H1 (cell line): Measurements from ENCODE around the gene ITPR3. TPM values are rescaled to one million over a fixed set of nuclear protein-coding genes. Genes with fewer than 3 reads are reported as not detected.

Source experiments
- CTCF ChIA-PET: fragments of 300-600 bp; sonication (Branson Sonifier 250); formaldehyde crosslinking; loops from one replicate; lab custom pipeline; 2021; ENCODE audit not compliant: partially characterized antibody; lab: Charles Lee
- POLR2A ChIA-PET: fragments of 300-600 bp; sonication (Branson Sonifier 250); formaldehyde crosslinking; loops from one replicate; lab custom pipeline; 2021; ENCODE audit warnings: inconsistent platforms; ENCODE audit not compliant: partially characterized antibody; lab: Charles Lee
- DNase-seq, 2 experiments: peaks; one replicate each; pipeline versions ENCODE4 v3.0.0 to v3.0.0-alpha.2; 2010 to 2022; ENCODE audit warnings: low spot score in 2 of 2, low read depth in 1 of 2, mixed read lengths in 1 of 2
- FAIRE-seq: peaks from 2 replicates; lab custom pipeline; 2011; peaks lifted over from hg19 to GRCh38; lab: Jason Lieb, UNC
- H2AFZ ChIP-seq: 2 replicates; pipeline ENCODE4 v1.8.1; 2012; ENCODE audit warnings: low read length, inconsistent platforms
- H2AK5ac ChIP-seq: 2 replicates; pipeline ENCODE4 v1.6.1; 2013; ENCODE audit warnings: low read depth, low read length
- H2BK120ac ChIP-seq: replicated peaks from 2 replicates; pipeline ENCODE3; 2013; ENCODE audit warnings: low read depth, low read length, inconsistent platforms
- H2BK12ac ChIP-seq: 2 replicates; pipeline ENCODE4 v1.6.1; 2013; ENCODE audit warnings: low read depth, low read length
- H2BK15ac ChIP-seq: 2 replicates; pipeline ENCODE4 v1.6.1; 2013; ENCODE audit warnings: low read length
- H2BK20ac ChIP-seq: 2 replicates; pipeline ENCODE4 v1.6.1; 2013; ENCODE audit warnings: low read length
- H2BK5ac ChIP-seq: 2 replicates; pipeline ENCODE4 v1.6.1; 2013; ENCODE audit warnings: low read depth, low read length
- H3K14ac ChIP-seq: 2 replicates; pipeline ENCODE4 v1.6.1; 2013; ENCODE audit warnings: inconsistent platforms; ENCODE audit not compliant: insufficient read length
- H3K18ac ChIP-seq: 2 replicates; pipeline ENCODE4 v1.6.1; 2013; ENCODE audit warnings: low read length; ENCODE audit errors: extremely low read depth
- H3K23ac ChIP-seq: 2 replicates; pipeline ENCODE4 v1.6.1; 2013; ENCODE audit warnings: inconsistent platforms; ENCODE audit not compliant: insufficient read length
- H3K23me2 ChIP-seq: 2 replicates; pipeline ENCODE4 v1.6.1; 2013; ENCODE audit warnings: low read depth, low read length
- H3K27ac ChIP-seq: 2 replicates; pipeline ENCODE4 v1.6.1; 2011; ENCODE audit warnings: low read depth, low read length, inconsistent platforms
- H3K27me3 ChIP-seq, 4 experiments: replicated peaks in 1 of 4; 1 replicate in 1 of 4; 2 replicates in 3 of 4; pipeline versions ENCODE4 v1.6.1 to v1.8.1; 2011 to 2013; ENCODE audit warnings: low read length in 3 of 4, mild to moderate bottlenecking in 3 of 4, inconsistent platforms in 2 of 4, mixed read lengths in 2 of 4, moderate library complexity in 1 of 4; ENCODE audit not compliant: control insufficient read depth in 3 of 4, insufficient read depth in 3 of 4; ENCODE audit errors: extremely low read depth in 1 of 4
- H3K36me3 ChIP-seq, 4 experiments: 2 replicates each; pipeline versions ENCODE4 v1.6.1 to v1.8.1; 2011 to 2013; ENCODE audit warnings: mild to moderate bottlenecking in 4 of 4, low read length in 3 of 4, moderate library complexity in 2 of 4, control low read depth in 1 of 4, inconsistent platforms in 1 of 4; ENCODE audit not compliant: insufficient read depth in 4 of 4, control insufficient read depth in 2 of 4
- H3K4ac ChIP-seq: replicated peaks from 2 replicates; pipeline ENCODE3; 2013; ENCODE audit warnings: low read length, low read depth, mixed read lengths, inconsistent platforms; ENCODE audit not compliant: insufficient read length
- H3K4me1 ChIP-seq, 4 experiments: replicated peaks in 1 of 4; 1 replicate in 1 of 4; 2 replicates in 3 of 4; pipeline versions ENCODE4 v1.6.1 to v1.8.1; 2011 to 2013; ENCODE audit warnings: low read length in 3 of 4, inconsistent platforms in 2 of 4, mixed read lengths in 1 of 4; ENCODE audit not compliant: insufficient read depth in 4 of 4, control insufficient read depth in 3 of 4
- H3K4me2 ChIP-seq, 2 experiments: 2 replicates each; pipeline versions ENCODE4 v1.6.1 to v1.8.1; 2011 to 2013; ENCODE audit warnings: low read depth in 2 of 2, low read length in 2 of 2, control low read depth in 1 of 2, inconsistent platforms in 1 of 2, mild to moderate bottlenecking in 1 of 2; ENCODE audit not compliant: insufficient read depth in 1 of 2
- H3K4me3 ChIP-seq, 4 experiments: fragments of 200-600, 300-600 bp in 1 of 4; sonication (generic), shearing (Covaris generic), sonication (Bioruptor Twin) in 1 of 4; 2 replicates each; pipeline versions ENCODE4 v1.5.1 to v1.8.1; 2011 to 2016; ENCODE audit warnings: low read length in 4 of 4, low read depth in 3 of 4, control low read depth in 2 of 4, inconsistent platforms in 2 of 4, mild to moderate bottlenecking in 2 of 4, mixed read lengths in 1 of 4, moderate library complexity in 1 of 4; ENCODE audit not compliant: insufficient read depth in 2 of 4; ENCODE audit errors: extremely low read depth in 1 of 4
- H3K56ac ChIP-seq: replicated peaks from 2 replicates; pipeline ENCODE3; 2013; ENCODE audit warnings: low read depth, mild to moderate bottlenecking, mixed read lengths, low read length, inconsistent platforms; ENCODE audit not compliant: insufficient read length
- H3K79me1 ChIP-seq: 2 replicates; pipeline ENCODE4 v1.6.1; 2013; ENCODE audit warnings: low read depth, low read length, control low read depth
- H3K79me2 ChIP-seq, 2 experiments: 2 replicates each; pipeline versions ENCODE4 v1.6.1 to v1.8.1; 2012 to 2013; ENCODE audit warnings: low read length in 2 of 2, mild to moderate bottlenecking in 2 of 2, inconsistent platforms in 1 of 2; ENCODE audit not compliant: insufficient read depth in 2 of 2, control insufficient read depth in 1 of 2
- H3K9ac ChIP-seq, 4 experiments: replicated peaks in 1 of 4; 1 replicate in 1 of 4; 2 replicates in 3 of 4; pipeline versions ENCODE4 v1.6.1 to v1.8.1; 2011 to 2013; ENCODE audit warnings: low read depth in 3 of 4, low read length in 3 of 4, control low read depth in 2 of 4, mild to moderate bottlenecking in 2 of 4, moderate library complexity in 2 of 4, inconsistent platforms in 1 of 4; ENCODE audit errors: extremely low read depth in 1 of 4
- H3K9me3 ChIP-seq, 2 experiments: 2 replicates each; pipeline versions ENCODE4 v1.6.1 to v1.8.1; 2012 to 2013; ENCODE audit warnings: mild to moderate bottlenecking in 2 of 2, moderate library complexity in 2 of 2, control low read depth in 1 of 2, inconsistent platforms in 1 of 2, low read depth in 1 of 2, low read length in 1 of 2, mixed read lengths in 1 of 2; ENCODE audit not compliant: insufficient read depth in 2 of 2
- H4K20me1 ChIP-seq, 2 experiments: replicated peaks in 1 of 2; 2 replicates each; pipeline versions ENCODE3 to v1.8.1; 2011 to 2013; ENCODE audit warnings: inconsistent platforms in 2 of 2, low read length in 2 of 2, mild to moderate bottlenecking in 1 of 2; ENCODE audit not compliant: insufficient read depth in 2 of 2, control insufficient read depth in 1 of 2
- H4K5ac ChIP-seq: 2 replicates; pipeline ENCODE4 v1.6.1; 2013; ENCODE audit warnings: low read length, low read depth, mixed read lengths, inconsistent platforms; ENCODE audit not compliant: insufficient read length
- H4K8ac ChIP-seq: 2 replicates; pipeline ENCODE4 v1.8.0; 2013; ENCODE audit warnings: mild to moderate bottlenecking, moderate library complexity, low read length, inconsistent platforms; ENCODE audit not compliant: insufficient read depth; ENCODE audit errors: extremely low read depth
- H4K91ac ChIP-seq: replicated peaks from 2 replicates; pipeline ENCODE3; 2013; ENCODE audit warnings: low read length, mixed read lengths, inconsistent platforms; ENCODE audit not compliant: insufficient read length
- ATF2 ChIP-seq: IDR thresholded peaks from 2 replicates; pipeline ENCODE4 v1.6.1; 2012; ENCODE audit warnings: low read length, inconsistent platforms
- BCL11A ChIP-seq, 2 experiments: IDR thresholded peaks; one replicate each; pipeline ENCODE4 v1.6.1; 2011; ENCODE audit warnings: low read depth in 2 of 2, low read length in 2 of 2, mild to moderate bottlenecking in 2 of 2
- CHD1 ChIP-seq: IDR thresholded peaks from 2 replicates; pipeline ENCODE4 v1.6.1; 2012; ENCODE audit warnings: low read depth, low read length, improper control_type of control experiment
- EZH2 ChIP-seq: fragments of 200-600 bp; sonication (generic); IDR thresholded peaks from 2 replicates; pipeline ENCODE4 v1.7.1; 2012; ENCODE audit warnings: low read depth, mild to moderate bottlenecking, moderate library complexity, low read length, inconsistent platforms; ENCODE audit not compliant: severe bottlenecking
- FOSL1 ChIP-seq: IDR thresholded peaks from 2 replicates; pipeline ENCODE4 v1.6.1; 2011; ENCODE audit warnings: mild to moderate bottlenecking, low read depth, low read length, moderate library complexity; ENCODE audit not compliant: insufficient read depth
- HDAC2 ChIP-seq, 2 experiments: fragments of 300-600 bp in 1 of 2; sonication (generic) in 1 of 2; IDR thresholded peaks; 2 replicates each; pipeline ENCODE4 v1.6.1; 2011 to 2012; ENCODE audit warnings: low read depth in 2 of 2, low read length in 2 of 2, mild to moderate bottlenecking in 2 of 2, moderate library complexity in 2 of 2, borderline replicate concordance in 1 of 2, inconsistent platforms in 1 of 2
- KDM4A ChIP-seq: IDR thresholded peaks from one replicate; pipeline ENCODE4 v1.7.1; 2012; ENCODE audit warnings: low read depth, mild to moderate bottlenecking, moderate library complexity, low read length, inconsistent platforms; ENCODE audit not compliant: severe bottlenecking
- NANOG ChIP-seq: IDR thresholded peaks from 2 replicates; pipeline ENCODE4 v1.6.1; 2011; ENCODE audit warnings: low read length, low read depth, mild to moderate bottlenecking, inconsistent platforms; ENCODE audit not compliant: insufficient read depth, poor library complexity, severe bottlenecking
- RAD21 ChIP-seq, 2 experiments: IDR thresholded peaks in 1 of 2; conservative IDR thresholded peaks in 1 of 2; 2 replicates each; pipeline ENCODE4 v1.6.1; 2011; ENCODE audit warnings: low read depth in 2 of 2, low read length in 2 of 2, improper control_type of control experiment in 1 of 2, inconsistent platforms in 1 of 2, mild to moderate bottlenecking in 1 of 2, moderate library complexity in 1 of 2
- SIRT6 ChIP-seq: IDR thresholded peaks from one replicate; pipeline ENCODE4 v1.7.1; 2012; ENCODE audit warnings: low read length, inconsistent platforms
- WGBS, 2 experiments: shearing (Covaris generic) in 1 of 2; methylation state at CpG; one replicate each; pipeline versions ENCODE4 v1.1.6 to v1.1.7; 2013 to 2015; ENCODE audit warnings: low lambda C conversion rate in 2 of 2, mixed read lengths in 2 of 2, inconsistent platforms in 1 of 2, low coverage in 1 of 2, missing lambda C conversion rate in 1 of 2; ENCODE audit not compliant: insufficient replicate concordance in 2 of 2, insufficient coverage in 1 of 2, insufficient read length in 1 of 2; ENCODE audit errors: extremely low coverage in 1 of 2, missing lambda C conversion rate in 1 of 2; 5-methylcytosine and 5-hydroxymethylcytosine counted together
- polyA plus RNA-seq, 7 experiments: library from polyadenylated mRNA; depleted of rRNA in 3 of 7; stranded (reverse) in 5 of 7; unstranded in 2 of 7; fragments of >200 nt in 5 of 7; fragments of 200-250 nt in 2 of 7; gene quantifications; 1 replicate in 5 of 7; 2 replicates in 1 of 7; 4 replicates in 1 of 7; pipeline versions ENCODE4 v1.2.1 to v1.2.3, GENCODE V29; 2011 to 2013; ENCODE audit warnings: missing spikeins in 2 of 7, mixed read lengths in 2 of 7
- total RNA-seq: library from RNA; stranded (reverse); fragmentation: NEBNext Ultra II Directional; extraction: Animal tissue kit (Norgen Biotek cat#: 25700); gene quantifications from 2 replicates; pipeline ENCODE4 v1.2.1, GENCODE V29; 2021

The ITPR3 gene
- total and polyA plus RNA-seq, 2 of the 8 experiments (the other 6 are each of a cell fraction or from before 2014, with no cell fraction given) = 29.1 to 45.7 TPM

- Histone ChIP-seq H2AFZ (no peak overlapping the region), H2BK120ac (no peak overlapping the region), H3K4me3 (no peak overlapping the region), H2BK15ac (peak overlapping the region; percentile 74; the same call in 1 of the 2 replicates), H4K8ac (no peak overlapping the region), H3K23ac (no peak overlapping the region), H3K79me2 (no peaks in the 10 kb centered on the region), H3K9me3 (peaks cover 3 to 7% of the 10 kb centered on the region in 2 experiments; a peak in 1 of 4 replicates), H2AK5ac (no peak overlapping the region), H3K36me3 (no peaks in the 10 kb centered on the region), H2BK5ac (peak overlapping the region; percentile 54; the same call in 1 of the 2 replicates), H4K5ac (no peak overlapping the region), H2BK12ac (peak overlapping the region; percentile 90; the same call in 1 of the 2 replicates), H3K4me2 (0 out of 4 replicates have a peak overlapping the region, but pooled peaks of 1 of the 2 experiments have one; percentile 18), H3K4me1 (peaks cover 6 to 42% (median 26%) of the 10 kb centered on the region in 4 experiments), H4K20me1 (no peaks in the 10 kb centered on the region), H3K56ac (no peak overlapping the region), H3K27me3 (no peaks in the 10 kb centered on the region), H3K4ac (no peak overlapping the region), H3K18ac (peak overlapping the region; percentile 56; the same call in 1 of the 2 replicates), H3K14ac (no peak overlapping the region), H3K27ac (no peak overlapping the region), H3K9ac (no peak overlapping the region), H3K23me2 (no peaks in the 10 kb centered on the region), H4K91ac (peak overlapping the region; percentile 12), H3K79me1 (no peaks in the 10 kb centered on the region), H2BK20ac (peak overlapping the region; percentile 99)
- no peak for FAIRE-seq
- DNase-seq = no peak
- ChIA-PET POLR2A (interaction anchor here (0.5 to 3.6 kb wide), 12 partner anchors 9 to 300 kb away, joined by 3 to 19 read pairs (median 4); partner anchors contain the start of gene ITPR3), CTCF (interaction anchor here (0.6 to 5.5 kb wide), 26 partner anchors 9 to 446 kb away, joined by 3 to 57 read pairs (median 4); partner anchors contain the start of gene ITPR3)
- 76% methylated on average over 5 of the region's 5 CpGs; no CpG with 5 or more reads in 1 of the 2 experiments for WGBS, 2 experiments
- TF ChIP-seq CHD1 (no peak), NANOG (no peak), ATF2 (no peak), EZH2 (no peak), SIRT6 (no peak), KDM4A (no peak), BCL11A (IDR thresholded peaks at IDR 0.05; ENCODE audit: low read depth in 2 of 2, low read length in 2 of 2) (no peak), RAD21 (IDR thresholded peaks at IDR 0.05 in 1 of 2, conservative IDR thresholded peaks at IDR 0.05 in 1 of 2; ENCODE audit: low read depth in 2 of 2, low read length in 2 of 2) (peak; percentile 60 to 63), FOSL1 (no peak), HDAC2 (IDR thresholded peaks at IDR 0.05; ENCODE audit: borderline replicate concordance in 1 of 2, low read depth in 2 of 2, low read length in 2 of 2) (peak in 1 of 2 experiments; percentile 97; a peak in 2 of 4 replicates)
These were observed 13.3 kb upstream of the ITPR3 start for GRCh38 chr6:33607784-33608161.
